ENCODE data around the gene GAK.
"Not testable (repeated sequence)": the region's sequence is repeated elsewhere in the genome, so short reads cannot be mapped to it uniquely, and the experiment has no call there.

Gene GAK

DNA sequence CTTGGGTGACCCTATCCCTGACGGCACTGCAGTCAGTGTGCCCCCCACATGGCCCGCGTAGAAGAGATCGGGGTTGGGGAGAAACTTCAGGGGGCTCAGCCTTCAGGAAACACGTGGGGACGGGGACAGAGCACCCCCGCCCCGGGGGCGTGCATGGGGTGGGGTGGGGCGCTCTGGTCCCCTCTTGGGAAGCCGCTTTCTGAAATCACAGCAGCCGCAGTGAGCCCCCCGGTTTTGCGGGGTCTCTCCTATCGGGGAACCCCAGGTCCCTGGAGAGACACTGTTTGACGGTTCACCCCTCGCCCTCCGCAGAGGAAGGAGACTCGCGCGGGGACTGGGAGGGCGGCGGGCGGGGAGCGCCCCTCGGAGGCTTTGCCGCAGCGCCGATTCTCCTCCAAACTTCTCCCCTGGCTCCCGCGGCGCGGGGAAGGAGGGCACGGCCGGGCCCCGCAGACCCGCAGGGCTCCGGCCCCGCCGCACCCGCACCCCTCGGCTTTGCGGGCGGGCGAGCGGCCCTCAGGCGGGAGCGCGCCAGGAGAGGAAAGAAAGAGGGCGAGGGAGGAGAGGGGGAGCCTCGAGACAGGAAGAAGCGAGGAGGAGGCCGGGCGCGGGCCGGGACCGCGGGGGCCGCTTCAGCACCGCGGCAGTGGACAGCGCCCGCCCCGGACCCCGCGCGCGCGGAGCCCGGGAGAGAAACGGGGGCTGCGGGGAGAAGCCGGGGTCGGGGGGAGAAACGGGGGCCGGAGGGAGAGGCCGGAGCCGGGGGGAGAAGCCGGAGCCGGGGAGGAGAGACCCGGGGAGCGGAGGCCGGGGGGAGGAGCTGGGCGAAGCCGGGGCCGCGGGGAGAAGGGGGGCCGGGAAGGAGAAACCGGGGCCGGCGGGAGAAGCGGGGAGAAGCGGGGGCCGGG lies 106.8 kb downstream of the GAK start:
- no peak for DNase-seq

DNA sequence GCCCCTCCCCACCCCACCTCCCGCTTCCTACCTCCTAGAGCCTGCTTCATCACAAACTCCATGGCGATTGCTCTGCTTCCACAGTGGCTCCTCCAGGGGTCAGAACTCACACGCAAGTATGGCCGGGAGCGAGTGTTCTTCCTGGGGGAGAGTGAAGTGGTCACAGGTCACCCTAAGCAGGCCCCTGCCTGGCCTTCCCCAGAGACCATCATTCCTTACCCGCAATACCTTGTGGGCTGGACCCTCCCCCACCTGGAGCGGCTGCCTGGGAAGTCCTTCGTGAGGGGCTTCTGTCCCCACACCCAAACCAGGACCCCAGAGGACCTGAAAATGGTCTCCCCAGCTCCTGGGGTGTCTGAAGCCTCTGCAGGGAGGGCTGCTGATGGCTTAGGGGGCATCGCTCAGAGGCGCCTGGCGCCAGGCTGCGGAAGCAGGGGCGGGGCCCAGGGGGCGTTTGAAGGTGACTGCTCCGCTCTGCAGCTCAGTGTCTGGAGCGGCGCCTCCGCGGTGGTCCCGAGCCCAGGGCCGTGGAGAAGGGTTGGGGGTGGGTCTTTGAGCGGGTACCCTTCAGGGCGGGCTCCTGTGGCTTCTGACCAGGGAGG lies 107.6 kb downstream of the GAK start:
- DNase-seq, result no peak

DNA sequence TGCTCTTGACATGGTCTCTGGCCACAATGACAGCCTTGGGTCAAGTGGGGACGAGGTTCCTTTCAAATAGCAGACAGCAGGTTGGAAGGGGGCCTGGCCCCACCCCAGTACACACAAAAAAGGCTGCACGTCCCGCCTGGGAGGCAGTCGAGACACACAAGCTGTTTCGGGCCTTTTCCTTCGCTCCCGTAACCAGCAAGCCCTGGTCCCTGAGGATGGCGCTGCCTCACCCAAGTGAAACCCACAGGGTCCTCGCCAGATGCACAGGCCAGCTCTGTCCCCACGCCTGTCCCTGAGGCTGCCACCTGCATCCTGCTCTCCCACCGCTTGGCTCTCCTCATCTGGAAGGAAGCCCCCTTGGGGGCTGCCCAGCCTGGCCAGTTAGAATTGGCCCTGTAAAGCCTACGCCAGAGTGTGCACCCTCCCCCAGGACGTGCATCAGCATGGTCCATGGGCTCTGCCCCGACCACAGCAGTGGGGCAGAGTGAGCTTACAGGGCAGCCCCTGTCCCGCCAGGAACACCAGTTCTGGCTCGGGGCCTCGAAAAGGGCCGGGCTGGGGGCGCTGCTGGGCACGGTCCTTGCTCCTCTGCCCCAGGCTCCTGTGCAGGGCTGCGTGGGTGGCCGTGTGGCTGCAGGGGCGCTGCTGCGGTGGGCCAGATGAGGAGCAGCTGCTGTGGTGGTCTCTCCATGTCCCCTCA lies 108.2 kb downstream of the GAK start:
- no peak for DNase-seq

GRCh38 chr4:823176-823760 lies 108.8 kb downstream of the GAK start:
- no peak for DNase-seq

GRCh38 chr4:822361-823175 lies 109.5 kb downstream of the GAK start:
- DNase-seq, result no peak

DNA sequence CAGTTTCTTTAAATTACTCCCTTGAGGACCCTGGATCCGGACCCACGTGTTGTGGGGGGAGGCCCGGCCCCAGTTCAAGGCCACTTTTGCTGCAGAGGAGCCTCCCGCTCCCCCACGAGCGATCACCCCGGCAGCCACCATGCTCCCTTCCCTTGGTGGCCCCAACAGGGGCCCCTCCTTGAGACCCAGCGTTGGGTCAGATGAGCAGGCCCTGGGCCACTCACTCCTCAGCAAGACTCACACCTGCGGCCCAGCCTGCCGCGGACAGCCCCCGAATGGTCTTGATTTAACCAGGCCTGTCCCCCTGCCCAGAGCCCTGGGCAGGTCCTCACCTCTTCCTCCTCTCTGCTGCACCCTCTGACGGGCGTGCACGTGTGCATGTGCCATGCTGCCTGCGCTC lies 110.5 kb downstream of the GAK start:
- DNase-seq, result no peak

GRCh38 chr4:821181-821591 lies 110.9 kb downstream of the GAK start:
- no peak for DNase-seq

DNA sequence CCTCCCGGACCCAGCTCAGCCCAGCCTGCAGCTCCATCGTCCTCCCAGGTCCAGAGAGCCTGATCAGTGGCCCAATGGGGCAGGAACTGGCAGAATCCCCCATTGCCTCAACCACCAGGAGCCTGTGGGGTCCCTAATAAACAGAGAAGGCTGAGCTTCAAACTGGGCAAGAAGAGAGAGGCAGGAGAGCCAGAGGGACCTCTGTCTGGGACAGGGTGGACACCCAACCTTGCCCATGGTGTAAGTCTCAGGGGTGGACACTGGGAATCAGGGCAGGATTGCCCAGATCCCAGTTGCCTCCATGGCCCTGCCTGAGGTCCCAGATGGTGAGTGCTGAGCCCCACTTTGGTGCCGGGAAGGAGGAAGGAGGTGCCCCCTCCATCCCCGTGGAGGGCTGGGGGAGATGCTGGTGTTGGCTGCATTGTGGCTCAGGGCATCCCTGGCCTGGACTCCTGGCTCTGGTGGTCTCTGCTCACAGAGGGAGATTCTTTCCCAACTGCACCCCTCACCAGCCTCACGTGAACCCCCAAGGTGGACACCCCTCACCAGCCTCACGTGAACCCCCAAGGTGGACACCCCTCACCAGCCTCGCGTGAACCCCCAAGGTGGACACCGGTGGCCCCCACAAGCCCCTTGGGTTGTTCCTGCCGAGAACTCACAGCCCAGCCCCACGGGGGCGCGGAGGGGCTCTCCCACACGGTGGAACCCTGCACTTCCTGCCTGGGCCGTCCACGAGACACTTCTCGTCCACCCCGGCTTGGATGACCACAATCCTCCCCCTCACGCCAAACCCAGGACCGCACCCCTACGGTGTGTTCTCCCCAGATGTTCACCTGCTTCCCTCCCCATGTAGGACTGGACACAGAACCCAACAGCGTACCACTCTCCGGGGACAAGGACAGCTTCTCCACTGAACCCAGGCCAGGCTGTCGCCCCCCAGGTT lies 111.6 kb downstream of the GAK start:
- DNase-seq, result no peak

- no peak for DNase-seq
These were observed 112.5 kb downstream of the GAK start for GRCh38 chr4:819401-820229.

DNA sequence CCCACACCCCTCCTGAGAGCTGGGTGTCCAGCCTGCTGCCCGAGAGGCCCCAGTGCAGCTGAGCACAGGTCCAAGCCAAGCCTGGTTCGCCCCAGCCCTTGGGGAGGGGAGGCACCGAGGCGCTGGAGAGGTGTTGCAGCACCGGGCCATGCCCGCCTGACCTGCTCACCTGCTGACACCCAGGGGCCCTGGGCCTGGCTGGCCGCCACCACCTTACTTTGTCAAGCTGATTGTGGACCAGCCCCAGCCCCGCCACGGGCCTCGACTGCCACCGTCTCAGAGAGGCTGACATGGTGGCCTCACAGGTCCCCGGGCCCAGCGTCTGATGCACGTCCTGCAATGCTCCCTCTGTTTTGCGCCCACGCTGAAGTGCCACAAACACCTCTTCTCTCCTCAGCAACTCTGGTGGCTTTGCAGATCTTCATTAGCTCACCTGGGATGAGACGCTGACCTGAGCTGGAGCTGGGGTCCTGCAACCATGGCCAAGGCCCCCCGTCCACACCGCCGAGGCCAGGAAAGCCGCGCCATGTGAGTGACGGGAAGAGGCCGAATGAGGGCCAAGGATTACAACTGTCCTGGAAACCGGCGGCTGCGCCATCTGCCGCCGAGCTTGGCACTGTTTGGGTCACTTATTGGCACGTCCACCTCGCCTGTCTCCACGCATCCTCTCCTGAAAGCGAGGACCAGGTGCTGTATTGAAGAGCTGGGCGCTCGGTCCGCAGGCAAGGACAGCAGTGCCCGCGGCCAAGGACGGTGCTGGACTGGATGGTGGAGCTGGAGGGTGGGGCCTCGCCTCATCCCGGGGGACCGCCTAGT lies 113.8 kb downstream of the GAK start:
- no peak for DNase-seq

GRCh38 chr4:815464-816146 lies 116.5 kb downstream of the GAK start:
- no peak for DNase-seq

GRCh38 chr4:814312-814850 lies 117.7 kb downstream of the GAK start:
- no peak for DNase-seq

- no peak for DNase-seq
These were observed 118.2 kb downstream of the GAK start for GRCh38 chr4:813900-814299.

DNA sequence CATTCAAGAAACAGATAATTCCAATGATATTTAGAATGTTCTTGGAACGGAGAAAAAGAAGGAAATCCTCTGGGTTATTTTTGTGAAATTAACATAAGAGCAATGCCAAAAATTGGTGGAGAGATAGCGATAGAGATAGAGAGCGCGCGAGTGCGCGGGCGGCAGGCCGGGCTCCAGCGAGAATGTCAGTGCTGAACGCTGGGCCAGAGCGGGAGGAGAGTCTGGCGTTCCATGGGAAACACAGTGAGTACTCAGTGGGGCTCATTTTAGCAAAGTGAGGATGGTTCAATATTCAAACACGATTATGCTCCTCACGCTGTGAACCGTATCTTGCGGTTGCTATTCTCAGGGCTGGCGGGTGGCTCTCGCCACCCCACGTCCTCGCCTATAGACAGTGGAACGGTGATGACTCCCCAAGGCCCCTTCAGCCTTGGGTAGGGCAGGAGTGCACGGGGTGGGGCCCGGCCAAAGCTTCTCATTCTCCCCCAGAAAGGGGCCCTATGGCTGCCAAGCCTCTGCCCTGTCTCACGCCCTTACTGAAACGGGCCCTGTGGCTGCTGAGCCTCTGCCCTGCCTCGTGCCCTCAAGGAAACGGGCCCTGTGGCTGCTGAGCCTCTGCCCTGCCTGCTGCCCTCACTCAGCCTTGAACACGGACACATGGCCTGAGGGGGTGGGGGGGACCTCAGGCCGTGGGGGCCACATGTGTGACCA lies 123.1 kb downstream of the GAK start:
- no peak for DNase-seq

GRCh38 chr4:807792-808191 lies 124.3 kb downstream of the GAK start:
- DNase-seq, result no peak

- DNase-seq, result not testable (repeated sequence)
These were observed 125.1 kb downstream of the GAK start for GRCh38 chr4:806979-807378.

DNA sequence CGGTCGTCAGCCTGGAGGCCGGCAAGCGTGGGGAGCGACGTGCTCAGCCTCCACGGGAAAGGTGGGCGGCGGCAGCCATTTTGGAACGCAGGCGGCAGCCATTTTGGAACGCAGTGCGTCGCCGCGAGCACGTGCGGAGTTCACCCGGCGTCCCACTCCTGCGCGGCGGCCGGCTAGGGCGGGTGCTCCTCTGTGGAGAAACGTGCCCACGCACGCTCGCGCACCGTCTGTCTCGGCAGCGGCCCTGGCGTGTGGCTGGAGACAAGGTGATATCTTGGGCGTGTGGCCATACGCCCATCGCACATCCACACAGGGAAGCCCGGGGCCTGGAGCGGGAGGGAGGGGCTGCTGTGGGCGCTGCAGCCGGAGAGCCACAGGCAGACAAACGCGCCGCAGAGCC lies 127.3 kb downstream of the GAK start:
- DNase-seq, result no peak

DNA sequence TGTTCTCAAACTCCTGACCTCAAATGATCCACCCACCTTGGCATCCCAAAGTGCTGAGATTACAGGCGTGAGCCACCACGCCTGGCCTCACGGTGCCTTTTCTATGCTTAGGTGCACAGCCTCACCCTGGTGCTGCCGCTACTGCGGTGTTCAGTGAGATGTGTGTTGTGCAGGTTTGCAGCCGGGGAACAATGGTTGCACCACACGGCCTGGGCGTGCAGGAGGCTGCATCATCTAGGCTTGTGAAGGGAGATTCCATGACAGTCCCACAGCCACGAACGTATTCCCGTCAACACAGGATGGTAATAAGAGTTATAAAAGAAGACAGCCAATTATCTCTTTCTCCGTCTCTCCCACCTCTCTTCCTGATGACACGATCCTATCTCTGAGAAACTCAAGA lies 128.2 kb downstream of the GAK start:
- no peak for DNase-seq
